HG02642 (cell line): ENCODE results near the gene FES.

Experiments
- ATAC-seq: cut with Tn5 transposase; IDR thresholded peaks from one replicate; pipeline ENCODE4 v1.9.1; 2021; ENCODE audit warnings: mild to moderate bottlenecking; ENCODE audit not compliant: unreplicated experiment, poor library complexity

FES gene

GRCh38 chr15:90860942-90861675 is 23.2 kb upstream of the FES start:
- no peak for ATAC-seq

- ATAC-seq = no peak
These were observed 21.8 kb upstream of the FES start for GRCh38 chr15:90862487-90862886.

- ATAC-seq = no peak
These were observed 21.1 kb upstream of the FES start for GRCh38 chr15:90862964-90863778.

GRCh38 chr15:90863987-90864386 is 20.3 kb upstream of the FES start:
- no peak for ATAC-seq

GRCh38 chr15:90864507-90864906 is 19.8 kb upstream of the FES start:
- ATAC-seq = no peak

GRCh38 chr15:90865702-90866101 is 18.6 kb upstream of the FES start:
- ATAC-seq = no peak

- ATAC-seq = no peak
These were observed 18.1 kb upstream of the FES start for GRCh38 chr15:90866161-90866715.

- ATAC-seq = no peak
These were observed 17.5 kb upstream of the FES start for GRCh38 chr15:90866800-90867199.

- no peak for ATAC-seq
These were observed 16.0 kb upstream of the FES start, which contains the start of gene FURIN for GRCh38 chr15:90868261-90868689. FURIN (plus strand) TSS chr15:90868588; CDS start chr15:90875741, 7,153 bp downstream.

GRCh38 chr15:90869140-90869541 is 15.2 kb upstream of the FES start:
- no peak for ATAC-seq

GRCh38 chr15:90869601-90870353 is 14.5 kb upstream of the FES start:
- ATAC-seq = no peak

GRCh38 chr15:90870354-90871138 is 13.8 kb upstream of the FES start:
- ATAC-seq = no peak

- ATAC-seq = peak; percentile 30
These were observed 13.1 kb upstream of the FES start for GRCh38 chr15:90871139-90871715.

GRCh38 chr15:90871716-90872485 is 12.4 kb upstream of the FES start:
- peak; percentile 36 for ATAC-seq

- ATAC-seq = no peak
These were observed 11.7 kb upstream of the FES start for GRCh38 chr15:90872486-90873184.

GRCh38 chr15:90873488-90873997 is 10.8 kb upstream of the FES start:
- ATAC-seq = no peak

- no peak for ATAC-seq
These were observed 10.2 kb upstream of the FES start for GRCh38 chr15:90873998-90874605.
